Measurements from ENCODE around the gene MGST1.

Gene MGST1

GRCh38 chr12:16347391-16348298, at the start of gene MGST1:
MGST1 (plus strand) TSS chr12:16347645; CDS start chr12:16354253, 6,608 bp downstream.
- no peak for DNase-seq

DNA sequence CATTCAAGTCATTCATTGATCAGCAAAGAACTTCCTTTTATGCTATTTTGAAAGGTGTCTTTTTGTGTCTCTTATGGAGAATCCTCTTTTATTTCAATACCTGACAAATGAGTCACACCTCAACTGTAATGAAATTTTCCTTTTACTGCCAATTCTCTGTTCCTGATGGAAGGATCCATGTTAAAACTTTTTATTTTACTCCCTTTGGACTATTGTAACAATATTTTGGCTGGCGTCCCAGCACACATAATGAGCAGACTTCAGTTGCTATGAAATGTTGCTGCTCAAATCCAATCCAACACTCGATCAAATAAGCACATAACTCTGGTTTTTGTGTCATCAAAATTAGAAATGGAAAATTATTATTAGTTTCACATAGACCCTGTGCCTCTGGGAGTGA, 48.0 kb upstream of the MGST1 start:
- DNase-seq, result no peak

- no peak for DNase-seq
These were observed 47.3 kb upstream of the MGST1 start for GRCh38 chr12:16300122-16300521.

GRCh38 chr12:16300736-16301135, 46.7 kb upstream of the MGST1 start:
- no peak for DNase-seq

DNA sequence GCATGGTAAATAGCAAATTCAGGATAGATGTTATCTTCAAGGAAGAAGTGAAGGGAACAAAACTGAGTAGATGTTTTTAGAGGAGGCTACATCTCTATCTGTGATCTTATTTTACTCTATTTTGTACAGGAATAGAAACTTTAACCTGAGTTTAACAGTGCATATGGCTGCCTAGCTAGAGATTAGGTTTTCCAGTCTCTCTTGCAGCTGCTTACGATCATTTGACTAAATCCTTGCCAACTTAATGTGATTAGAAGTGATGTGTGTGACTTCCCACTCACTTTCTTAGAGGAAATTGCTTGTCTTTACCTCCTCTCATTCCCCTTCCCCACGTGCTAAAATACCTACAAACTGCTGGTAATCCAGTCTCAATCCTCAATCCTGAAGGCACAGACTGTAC, 43.5 kb upstream of the MGST1 start:
- DNase-seq, result no peak

GRCh38 chr12:16307856-16308475, 39.5 kb upstream of the MGST1 start:
- no peak for DNase-seq

DNA sequence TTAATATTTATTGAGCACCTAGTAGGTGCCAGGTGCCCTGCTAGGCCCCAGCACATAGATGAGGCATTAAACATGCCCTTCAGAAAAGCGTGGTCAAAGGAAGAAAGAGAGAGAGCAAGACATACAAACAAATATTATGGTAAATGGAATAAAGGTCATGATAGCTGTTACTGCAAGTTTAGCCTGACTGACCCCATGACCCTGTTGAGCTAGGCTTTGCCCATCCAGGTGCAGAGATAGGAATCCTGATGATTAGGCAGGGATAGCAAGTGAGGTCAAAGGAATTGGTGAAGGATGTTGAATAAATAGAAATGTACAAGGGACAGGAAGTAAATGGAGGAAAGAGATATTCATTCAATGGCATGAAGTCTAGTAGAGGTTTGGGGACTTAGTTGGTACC, 36.5 kb upstream of the MGST1 start:
- DNase-seq, result no peak

DNA sequence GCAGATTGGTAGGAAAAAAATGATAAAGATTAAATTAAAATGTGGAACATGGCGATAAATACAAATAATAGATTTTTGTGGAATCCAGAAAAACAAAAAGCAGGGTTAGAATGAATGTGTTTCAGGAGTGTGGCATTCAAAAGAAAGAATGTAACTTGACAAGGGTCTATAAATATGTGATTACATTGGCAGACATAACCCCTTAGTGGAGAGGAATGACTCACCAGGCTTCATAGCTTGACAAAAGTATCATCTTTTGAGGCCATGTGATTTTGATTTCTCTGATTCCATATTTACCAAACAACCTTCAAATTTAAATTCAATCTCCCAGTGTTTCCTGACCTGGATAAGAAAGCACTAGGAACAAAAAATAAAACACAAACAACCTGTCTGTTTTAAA, 24.4 kb upstream of the MGST1 start:
- no peak for DNase-seq

GRCh38 chr12:16323638-16324037, 23.8 kb upstream of the MGST1 start:
- DNase-seq, result no peak

GRCh38 chr12:16324272-16324671, 23.2 kb upstream of the MGST1 start:
- DNase-seq, result no peak

DNA sequence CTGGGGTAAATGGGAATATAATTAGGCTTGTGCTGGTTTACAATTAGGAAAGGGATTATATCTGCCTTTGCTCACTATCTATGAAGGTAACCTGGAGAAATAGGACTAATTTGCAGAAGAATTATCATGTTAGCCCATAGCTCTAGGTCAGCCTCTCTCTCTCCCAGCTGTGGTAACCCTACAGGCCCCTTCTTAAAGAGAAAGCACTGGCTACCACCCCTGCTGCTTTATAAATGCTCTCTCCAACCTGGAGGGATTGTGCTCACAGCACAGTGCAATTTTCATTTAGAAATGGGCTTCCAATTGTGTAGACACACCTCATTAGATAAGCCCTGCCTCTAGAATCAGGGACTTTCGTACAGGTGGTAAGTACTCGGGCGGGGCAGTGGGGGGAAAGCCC, 22.7 kb upstream of the MGST1 start:
- DNase-seq, result no peak

GRCh38 chr12:16325426-16325825, 22.0 kb upstream of the MGST1 start:
- no peak for DNase-seq

GRCh38 chr12:16327963-16328362, 19.5 kb upstream of the MGST1 start:
- no peak for DNase-seq

DNA sequence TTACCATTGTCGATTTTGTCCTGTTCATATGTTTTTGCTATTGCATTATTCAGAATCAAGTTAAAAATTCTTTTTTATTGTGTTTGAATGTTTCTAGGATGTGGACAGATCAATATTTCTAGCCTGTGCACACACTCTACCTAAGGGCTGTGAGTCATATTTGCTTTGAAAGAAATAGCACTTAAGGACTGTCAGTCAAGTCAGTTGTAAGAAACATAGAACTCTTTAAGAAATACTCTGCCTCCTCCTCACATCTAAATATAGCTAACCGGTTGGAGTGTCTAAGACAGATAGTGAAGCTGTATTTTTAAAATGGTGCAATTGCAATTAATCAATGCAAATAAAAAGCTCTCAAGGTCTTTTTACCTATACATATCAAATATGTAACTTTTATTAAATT, 17.9 kb upstream of the MGST1 start:
- no peak for DNase-seq

DNA sequence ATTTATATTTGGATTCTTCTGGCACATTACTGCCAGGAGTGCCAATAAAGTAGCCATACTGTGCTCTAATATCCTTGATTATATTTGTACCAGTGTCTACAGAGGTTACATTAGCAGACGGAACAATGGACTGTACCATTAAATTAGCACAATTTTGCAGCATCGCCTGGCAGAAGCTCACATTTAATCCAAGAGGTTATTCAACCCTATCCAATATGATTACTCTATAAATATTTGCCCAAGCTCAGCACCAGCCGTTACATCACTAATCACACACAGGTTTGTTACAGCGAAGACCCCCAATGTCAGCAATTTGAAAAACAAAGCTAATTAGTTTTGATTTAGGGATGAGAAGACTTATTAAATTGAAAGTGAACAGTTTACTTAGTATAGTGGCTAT, 16.9 kb upstream of the MGST1 start:
- no peak for DNase-seq

DNA sequence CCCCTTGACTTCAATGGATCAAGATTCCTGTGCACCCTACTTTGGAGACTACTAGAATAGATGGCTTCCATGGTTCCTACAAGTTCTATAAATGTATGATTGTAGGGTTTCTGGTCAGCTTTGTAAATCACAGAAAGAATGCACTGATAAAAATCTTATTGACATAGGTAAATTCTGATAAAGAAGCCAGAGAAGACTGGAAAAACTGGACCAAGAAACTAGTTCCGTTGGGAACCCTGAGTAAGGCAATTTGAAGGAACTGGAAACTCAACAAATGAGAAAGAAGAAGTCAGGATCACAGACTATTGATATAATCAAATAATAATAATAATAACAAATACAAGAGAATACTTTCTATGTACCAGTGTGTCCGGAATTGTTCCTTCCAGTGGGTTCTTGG, 15.4 kb upstream of the MGST1 start:
- DNase-seq, result no peak

DNA sequence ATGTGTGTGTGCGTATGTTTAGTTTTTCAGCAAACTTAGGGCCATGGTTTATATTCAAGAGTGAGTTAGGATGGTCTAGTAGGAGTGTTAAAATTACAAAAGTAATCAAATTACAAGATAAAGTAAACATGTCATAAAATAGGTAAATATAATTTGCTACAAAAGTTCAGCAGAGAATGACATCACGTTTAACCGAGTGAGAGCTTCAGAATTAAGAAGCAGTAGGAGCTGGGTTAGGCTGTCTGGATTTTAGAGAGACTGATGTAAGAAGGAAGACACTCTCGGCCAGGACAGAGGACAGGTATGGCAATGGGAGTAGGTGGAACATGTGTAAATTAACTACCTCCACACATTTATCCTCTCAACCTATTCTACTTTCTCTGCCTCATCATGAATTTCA, 11.6 kb upstream of the MGST1 start:
- DNase-seq, result no peak

DNA sequence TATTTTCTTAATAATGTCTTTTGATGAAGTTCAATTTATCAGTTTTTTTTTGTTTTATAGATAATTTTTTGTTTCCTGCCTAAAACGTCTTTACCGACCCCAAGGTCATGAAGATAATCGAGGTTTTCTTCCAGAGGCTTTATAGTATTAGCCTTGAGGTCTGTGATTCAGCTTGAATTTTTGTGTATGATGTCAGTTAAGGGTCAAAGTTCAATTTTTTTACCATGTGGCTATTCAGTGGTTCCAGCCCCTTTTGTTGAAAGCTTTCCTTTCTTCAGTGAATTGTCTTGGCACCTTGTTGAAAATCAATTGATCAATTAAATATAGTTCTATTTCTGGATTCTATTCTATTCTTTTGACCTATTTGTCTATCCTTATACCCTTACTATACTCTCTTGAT, 3.2 kb upstream of the MGST1 start:
- DNase-seq, result no peak

GRCh38 chr12:16345105-16345504, 2.3 kb upstream of the MGST1 start:
- DNase-seq, result no peak

GRCh38 chr12:16346958-16347357, 487 bp upstream of the MGST1 start:
- DNase-seq, result no peak

GRCh38 chr12:16348435-16349130, 1.1 kb downstream of the MGST1 start:
- DNase-seq, result no peak

DNA sequence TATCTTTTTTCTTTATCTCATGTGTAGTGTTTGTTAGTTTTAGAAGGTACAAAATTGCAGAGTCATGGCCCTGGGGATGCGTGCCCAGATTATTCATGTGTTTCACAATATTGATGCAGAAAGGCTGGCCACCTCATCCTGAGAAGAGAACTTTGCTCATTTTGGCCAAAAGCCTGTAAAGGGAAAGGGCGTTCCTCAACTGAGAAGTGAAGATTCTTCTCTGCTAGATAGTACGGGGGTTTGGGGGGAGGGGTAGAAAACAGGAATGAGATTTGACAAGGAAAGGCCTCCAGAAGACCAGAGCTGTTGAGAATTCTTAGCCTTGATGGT, 1.7 kb downstream of the MGST1 start:
- no peak for DNase-seq

GRCh38 chr12:16350682-16351081, 3.2 kb downstream of the MGST1 start:
- no peak for DNase-seq

- no peak for DNase-seq
These were observed 5.0 kb downstream of the MGST1 start for GRCh38 chr12:16352481-16352880.
